HL-60 (cell line): ENCODE measurements around the gene MMP1.

Experiments used
- CTCF ChIP-seq: IDR thresholded peaks from one replicate; pipeline ENCODE4 v1.5.1; 2011; ENCODE audit warnings: low read length, control low read depth, inconsistent platforms; ENCODE audit not compliant: insufficient read depth
- GABPA ChIP-seq: IDR thresholded peaks from 2 replicates; pipeline ENCODE4 v1.6.1; 2012; ENCODE audit warnings: low read depth
- POLR2AphosphoS5 ChIP-seq: IDR thresholded peaks from 2 replicates; pipeline ENCODE4 v1.6.1; 2012; ENCODE audit warnings: low read depth
- REST ChIP-seq: IDR thresholded peaks from 2 replicates; pipeline ENCODE4 v1.6.1; 2012; ENCODE audit warnings: low read depth; ENCODE audit not compliant: insufficient replicate concordance
- SPI1 ChIP-seq: IDR thresholded peaks from 2 replicates; pipeline ENCODE4 v1.6.1; 2012; ENCODE audit warnings: low read depth, mild to moderate bottlenecking, borderline replicate concordance

- TF ChIP-seq CTCF (no peak), POLR2AphosphoS5 (no peak), GABPA (no peak), REST (no peak), SPI1 (no peak)
Observed at GRCh38 chr11:102799681-102800340, 1.9 kb upstream of the MMP1 start.
